Measurements from ENCODE around the gene KIAA1671. TPM values are rescaled to one million over a fixed set of nuclear protein-coding genes. Genes with fewer than 3 reads are reported as not detected.

The KIAA1671 gene
- total and polyA plus RNA-seq, 2 donors (not counting 1 experiment from before 2014, with no cell fraction given): 0.01 to 0.02 TPM

GRCh38 chr22:25161017-25161915 lies 208.8 kb downstream of the KIAA1671 start:
- H3K36me3 ChIP-seq (replicated peaks in 1 of 2; ENCODE audit: control extremely low read depth in 1 of 2, control insufficient read depth in 1 of 2, extremely low read depth in 1 of 2, insufficient read depth in 2 of 2, low read length in 1 of 2): no peaks in the 10 kb centered on the region
- Mint-ChIP-seq H3K27ac (no peak overlapping the region), H3K9me3 (ENCODE audit: insufficient read depth) (no peaks in the 10 kb centered on the region), H3K4me1 (no peaks in the 10 kb centered on the region), H3K4me3 (no peak overlapping the region), H3K27me3 (peaks cover 3% of the 10 kb centered on the region)
- no peak overlapping the region for H2AFZ ChIP-seq (ENCODE audit: insufficient read depth, low read depth, low read length, poor library complexity, severe bottlenecking)
- no peak for DNase-seq
- H3K4me2 ChIP-seq (replicated peaks; ENCODE audit: low read depth, low read length, poor library complexity, severe bottlenecking): no peak overlapping the region
- ChIA-PET CTCF (no interaction called here), POLR2A (no interaction called here)
- no peaks in the 10 kb centered on the region for H3K4me1 ChIP-seq (ENCODE audit: control insufficient read depth in 2 of 2, insufficient read depth in 2 of 2, low read length in 2 of 2)
- no peaks in the 10 kb centered on the region for H3K27me3 ChIP-seq (replicated peaks in 1 of 4; ENCODE audit: control extremely low read depth in 1 of 4, control insufficient read depth in 3 of 4, insufficient read depth in 4 of 4, low read length in 3 of 4)
- H3K27ac ChIP-seq (ENCODE audit: low read length in 2 of 2): no peak overlapping the region
- TF ChIP-seq, protein P1, sequence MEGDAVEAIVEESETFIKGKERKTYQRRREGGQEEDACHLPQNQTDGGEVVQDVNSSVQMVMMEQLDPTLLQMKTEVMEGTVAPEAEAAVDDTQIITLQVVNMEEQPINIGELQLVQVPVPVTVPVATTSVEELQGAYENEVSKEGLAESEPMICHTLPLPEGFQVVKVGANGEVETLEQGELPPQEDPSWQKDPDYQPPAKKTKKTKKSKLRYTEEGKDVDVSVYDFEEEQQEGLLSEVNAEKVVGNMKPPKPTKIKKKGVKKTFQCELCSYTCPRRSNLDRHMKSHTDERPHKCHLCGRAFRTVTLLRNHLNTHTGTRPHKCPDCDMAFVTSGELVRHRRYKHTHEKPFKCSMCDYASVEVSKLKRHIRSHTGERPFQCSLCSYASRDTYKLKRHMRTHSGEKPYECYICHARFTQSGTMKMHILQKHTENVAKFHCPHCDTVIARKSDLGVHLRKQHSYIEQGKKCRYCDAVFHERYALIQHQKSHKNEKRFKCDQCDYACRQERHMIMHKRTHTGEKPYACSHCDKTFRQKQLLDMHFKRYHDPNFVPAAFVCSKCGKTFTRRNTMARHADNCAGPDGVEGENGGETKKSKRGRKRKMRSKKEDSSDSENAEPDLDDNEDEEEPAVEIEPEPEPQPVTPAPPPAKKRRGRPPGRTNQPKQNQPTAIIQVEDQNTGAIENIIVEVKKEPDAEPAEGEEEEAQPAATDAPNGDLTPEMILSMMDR (IDR thresholded peaks at IDR 0.05): no peak
- no peak for TF ChIP-seq EZH2 (IDR thresholded peaks at IDR 0.05; ENCODE audit: borderline replicate concordance, insufficient read depth, low read depth, low read length, poor library complexity, severe bottlenecking)
- no peaks in the 10 kb centered on the region for H3K9me3 ChIP-seq (ENCODE audit: control extremely low read depth in 1 of 3, control insufficient read depth in 2 of 3, insufficient read depth in 1 of 3, low read length in 2 of 3)
- no peak overlapping the region for H3K9ac ChIP-seq (ENCODE audit: low read length)
- no peaks in the 10 kb centered on the region for H3K79me2 ChIP-seq (ENCODE audit: control insufficient read depth, insufficient read depth, low read length)
- WGBS (ENCODE audit: insufficient coverage): 81% methylated on average over 13 of the region's 14 CpGs
- intact Hi-C loops (cut with micrococcal nuclease): no loop called here
- H4K20me1 ChIP-seq (ENCODE audit: control insufficient read depth, insufficient read depth, low read length, poor library complexity, severe bottlenecking): no peaks in the 10 kb centered on the region
- no peak overlapping the region for H3K4me3 ChIP-seq (ENCODE audit: control extremely low read depth in 1 of 5, extremely low read depth in 1 of 5, insufficient read depth in 1 of 5, low read depth in 2 of 5, low read length in 4 of 5)
- no peak for ATAC-seq (ENCODE audit: low read depth)

- no peak overlapping the region for H3K27ac ChIP-seq (ENCODE audit: low read length in 2 of 2)
- no peak overlapping the region for H2AFZ ChIP-seq (ENCODE audit: insufficient read depth, low read depth, low read length, poor library complexity, severe bottlenecking)
- ATAC-seq (ENCODE audit: low read depth) (no peak), DNase-seq (no peak)
- TF ChIP-seq EZH2 (IDR thresholded peaks at IDR 0.05; ENCODE audit: borderline replicate concordance, insufficient read depth, low read depth, low read length, poor library complexity, severe bottlenecking): no peak
- H3K27me3 ChIP-seq (replicated peaks in 1 of 4; ENCODE audit: control extremely low read depth in 1 of 4, control insufficient read depth in 3 of 4, insufficient read depth in 4 of 4, low read length in 3 of 4): no peaks in the 10 kb centered on the region
- 90% methylated on average over 6 of the region's 6 CpGs for WGBS (ENCODE audit: insufficient coverage)
- H3K9me3 Mint-ChIP-seq (ENCODE audit: insufficient read depth): no peaks in the 10 kb centered on the region
- H3K4me3 ChIP-seq (ENCODE audit: control extremely low read depth in 1 of 5, extremely low read depth in 1 of 5, insufficient read depth in 1 of 5, low read depth in 2 of 5, low read length in 4 of 5): no peak overlapping the region
- H3K4me3 Mint-ChIP-seq: no peak overlapping the region
- POLR2A ChIA-PET: no interaction called here
- H4K20me1 ChIP-seq (ENCODE audit: control insufficient read depth, insufficient read depth, low read length, poor library complexity, severe bottlenecking): no peaks in the 10 kb centered on the region
- CTCF ChIA-PET: no interaction called here
- peaks cover 3% of the 10 kb centered on the region for H3K27me3 Mint-ChIP-seq
- no peak overlapping the region for H3K27ac Mint-ChIP-seq
- no peaks in the 10 kb centered on the region for H3K9me3 ChIP-seq (ENCODE audit: control extremely low read depth in 1 of 3, control insufficient read depth in 2 of 3, insufficient read depth in 1 of 3, low read length in 2 of 3)
- no peaks in the 10 kb centered on the region for H3K4me1 Mint-ChIP-seq
- H3K4me1 ChIP-seq (ENCODE audit: control insufficient read depth in 2 of 2, insufficient read depth in 2 of 2, low read length in 2 of 2): no peaks in the 10 kb centered on the region
- no peaks in the 10 kb centered on the region for H3K79me2 ChIP-seq (ENCODE audit: control insufficient read depth, insufficient read depth, low read length)
- no peaks in the 10 kb centered on the region for H3K36me3 ChIP-seq (replicated peaks in 1 of 2; ENCODE audit: control extremely low read depth in 1 of 2, control insufficient read depth in 1 of 2, extremely low read depth in 1 of 2, insufficient read depth in 2 of 2, low read length in 1 of 2)
- H3K4me2 ChIP-seq (replicated peaks; ENCODE audit: low read depth, low read length, poor library complexity, severe bottlenecking): no peak overlapping the region
- no peak overlapping the region for H3K9ac ChIP-seq (ENCODE audit: low read length)
- intact Hi-C loops (cut with micrococcal nuclease): no loop called here
Observed at GRCh38 chr22:25161916-25162530, 209.5 kb downstream of the KIAA1671 start.
